Astrocyte (in vitro differentiated cells and primary cell): ENCODE data around the gene FAM135A.

Experiments
- EZH2 ChIP-seq: IDR thresholded peaks from 2 replicates; pipeline ENCODE4 v1.6.1; 2012; ENCODE audit warnings: mild to moderate bottlenecking, low read length, inconsistent platforms; ENCODE audit not compliant: insufficient read depth
- TF ChIP-seq, protein P1 (sequence below): IDR thresholded peaks from 2 replicates; pipeline ENCODE4 v1.5.1; 2011; ENCODE audit warnings: low read depth, mild to moderate bottlenecking, inconsistent platforms, low read length, moderate library complexity; ENCODE audit not compliant: insufficient read depth

DNA sequence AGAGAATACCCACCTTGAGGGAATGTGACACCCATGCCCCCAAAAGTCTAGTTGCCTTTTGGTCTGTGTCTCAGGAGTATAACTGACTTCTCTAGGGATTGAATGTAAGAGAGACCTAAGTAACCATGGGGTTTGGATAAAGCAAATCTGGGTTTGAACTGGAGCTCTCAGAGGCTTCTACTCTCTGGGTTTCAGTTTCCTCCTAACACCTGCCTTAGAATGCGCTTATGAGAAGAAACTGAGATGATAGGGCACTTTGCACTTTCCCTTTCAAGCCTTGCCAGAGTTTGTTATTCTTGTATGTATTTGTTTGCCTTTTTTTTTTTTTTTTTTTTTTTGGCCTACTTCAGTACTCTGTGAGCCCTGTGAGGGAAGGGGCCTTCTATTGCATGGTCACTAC lies 172.8 kb downstream of the FAM135A start:
- TF ChIP-seq, protein P1, sequence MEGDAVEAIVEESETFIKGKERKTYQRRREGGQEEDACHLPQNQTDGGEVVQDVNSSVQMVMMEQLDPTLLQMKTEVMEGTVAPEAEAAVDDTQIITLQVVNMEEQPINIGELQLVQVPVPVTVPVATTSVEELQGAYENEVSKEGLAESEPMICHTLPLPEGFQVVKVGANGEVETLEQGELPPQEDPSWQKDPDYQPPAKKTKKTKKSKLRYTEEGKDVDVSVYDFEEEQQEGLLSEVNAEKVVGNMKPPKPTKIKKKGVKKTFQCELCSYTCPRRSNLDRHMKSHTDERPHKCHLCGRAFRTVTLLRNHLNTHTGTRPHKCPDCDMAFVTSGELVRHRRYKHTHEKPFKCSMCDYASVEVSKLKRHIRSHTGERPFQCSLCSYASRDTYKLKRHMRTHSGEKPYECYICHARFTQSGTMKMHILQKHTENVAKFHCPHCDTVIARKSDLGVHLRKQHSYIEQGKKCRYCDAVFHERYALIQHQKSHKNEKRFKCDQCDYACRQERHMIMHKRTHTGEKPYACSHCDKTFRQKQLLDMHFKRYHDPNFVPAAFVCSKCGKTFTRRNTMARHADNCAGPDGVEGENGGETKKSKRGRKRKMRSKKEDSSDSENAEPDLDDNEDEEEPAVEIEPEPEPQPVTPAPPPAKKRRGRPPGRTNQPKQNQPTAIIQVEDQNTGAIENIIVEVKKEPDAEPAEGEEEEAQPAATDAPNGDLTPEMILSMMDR, result no peak
- no peak for TF ChIP-seq EZH2
